IPS-15b (cell line): ENCODE data around the gene ILDR2.

ENCODE experiments used
- H3K27me3 ChIP-seq: one replicate; pipeline ENCODE4 v1.6.1; 2013; ENCODE audit warnings: low read length; ENCODE audit not compliant: control insufficient read depth, insufficient read depth
- H3K36me3 ChIP-seq: one replicate; pipeline ENCODE4 v1.6.1; 2013; ENCODE audit warnings: low read length; ENCODE audit not compliant: control insufficient read depth, insufficient read depth
- H3K4me1 ChIP-seq: one replicate; pipeline ENCODE4 v1.6.1; 2013; ENCODE audit warnings: mild to moderate bottlenecking, low read length; ENCODE audit not compliant: control insufficient read depth, insufficient read depth
- H3K4me3 ChIP-seq: one replicate; pipeline ENCODE4 v1.5.1; 2013; ENCODE audit warnings: low read depth, low read length
- H3K9ac ChIP-seq: one replicate; pipeline ENCODE4 v1.6.1; 2013; ENCODE audit warnings: low read depth, mild to moderate bottlenecking, low read length
- H3K9me3 ChIP-seq: one replicate; pipeline ENCODE4 v1.6.1; 2013; ENCODE audit warnings: mild to moderate bottlenecking, low read length; ENCODE audit not compliant: control insufficient read depth, insufficient read depth

Gene ILDR2

GRCh38 chr1:166875734-166876539 is 99.4 kb downstream of the ILDR2 start, which contains the start of gene TADA1:
TSS of gene TADA1 (minus strand) at chr1:166876264. CDS start at chr1:166876233, 31 bp downstream.
- Histone ChIP-seq H3K27me3 (no peaks in the 10 kb centered on the region), H3K9me3 (no peaks in the 10 kb centered on the region), H3K36me3 (no peaks in the 10 kb centered on the region), H3K4me3 (peak within 1 kb of the TSS; percentile 80), H3K4me1 (no peaks in the 10 kb centered on the region), H3K9ac (peak within 1 kb of the TSS; percentile 80)

- Histone ChIP-seq H3K27me3 (no peaks in the 10 kb centered on the region), H3K9ac (peak overlapping the region; percentile 80), H3K4me1 (no peaks in the 10 kb centered on the region), H3K36me3 (no peaks in the 10 kb centered on the region), H3K9me3 (no peaks in the 10 kb centered on the region), H3K4me3 (peak overlapping the region; percentile 80)
Measured at GRCh38 chr1:166875302-166875733, 100.0 kb downstream of the ILDR2 start.

GRCh38 chr1:166874464-166874863 is 100.9 kb downstream of the ILDR2 start:
- H3K4me3 ChIP-seq: no peak overlapping the region
- no peaks in the 10 kb centered on the region for H3K9me3 ChIP-seq
- no peak overlapping the region for H3K9ac ChIP-seq
- no peaks in the 10 kb centered on the region for H3K4me1 ChIP-seq
- H3K36me3 ChIP-seq: no peaks in the 10 kb centered on the region
- H3K27me3 ChIP-seq: no peaks in the 10 kb centered on the region

GRCh38 chr1:166870584-166870983 is 104.8 kb downstream of the ILDR2 start:
- peaks cover 4% of the 10 kb centered on the region for H3K36me3 ChIP-seq
- no peaks in the 10 kb centered on the region for H3K4me1 ChIP-seq
- no peak overlapping the region for H3K9ac ChIP-seq
- no peak overlapping the region for H3K4me3 ChIP-seq
- H3K9me3 ChIP-seq: no peaks in the 10 kb centered on the region
- H3K27me3 ChIP-seq: no peaks in the 10 kb centered on the region

- Histone ChIP-seq H3K9me3 (no peaks in the 10 kb centered on the region), H3K36me3 (peaks cover 5% of the 10 kb centered on the region), H3K27me3 (no peaks in the 10 kb centered on the region), H3K9ac (no peak overlapping the region), H3K4me1 (no peaks in the 10 kb centered on the region), H3K4me3 (no peak overlapping the region)
Measured at GRCh38 chr1:166869318-166870099, 105.8 kb downstream of the ILDR2 start.

GRCh38 chr1:166868639-166869038 is 106.7 kb downstream of the ILDR2 start:
- H3K4me1 ChIP-seq: no peaks in the 10 kb centered on the region
- no peaks in the 10 kb centered on the region for H3K9me3 ChIP-seq
- no peak overlapping the region for H3K9ac ChIP-seq
- no peaks in the 10 kb centered on the region for H3K27me3 ChIP-seq
- no peak overlapping the region for H3K4me3 ChIP-seq
- peaks cover 9% of the 10 kb centered on the region for H3K36me3 ChIP-seq

- Histone ChIP-seq H3K9ac (no peak overlapping the region), H3K4me3 (no peak overlapping the region), H3K27me3 (no peaks in the 10 kb centered on the region), H3K36me3 (peaks cover 9% of the 10 kb centered on the region), H3K4me1 (peaks cover 10% of the 10 kb centered on the region), H3K9me3 (no peaks in the 10 kb centered on the region)
Measured at GRCh38 chr1:166865926-166866325, 109.4 kb downstream of the ILDR2 start.

- no peaks in the 10 kb centered on the region for H3K9me3 ChIP-seq
- no peaks in the 10 kb centered on the region for H3K27me3 ChIP-seq
- H3K9ac ChIP-seq: no peak overlapping the region
- H3K4me1 ChIP-seq: peaks cover 21% of the 10 kb centered on the region
- peaks cover 8% of the 10 kb centered on the region for H3K36me3 ChIP-seq
- no peak overlapping the region for H3K4me3 ChIP-seq
Measured at GRCh38 chr1:166859597-166859996, 115.7 kb downstream of the ILDR2 start.

GRCh38 chr1:166858726-166859419 is 116.5 kb downstream of the ILDR2 start:
- Histone ChIP-seq H3K4me1 (peaks cover 21% of the 10 kb centered on the region), H3K27me3 (no peaks in the 10 kb centered on the region), H3K9ac (no peak overlapping the region), H3K9me3 (no peaks in the 10 kb centered on the region), H3K36me3 (peaks cover 3% of the 10 kb centered on the region), H3K4me3 (no peak overlapping the region)
